ENCODE data around the gene GCSAM.

Gene GCSAM

GRCh38 chr3:112095731-112096130 is 37.3 kb downstream of the GCSAM start:
- peaks cover 27% of the 10 kb centered on the region for H3K4me1 Mint-ChIP-seq
- no peaks in the 10 kb centered on the region for H3K9me3 Mint-ChIP-seq
- H3K4me3 Mint-ChIP-seq: no peak overlapping the region
- no peak overlapping the region for H3K27ac Mint-ChIP-seq
- ATAC-seq (no peak), DNase-seq (no peak)
- no peaks in the 10 kb centered on the region for H3K27me3 Mint-ChIP-seq

GRCh38 chr3:112093180-112093522 is 39.9 kb downstream of the GCSAM start:
- H3K4me1 Mint-ChIP-seq: peaks cover 25% of the 10 kb centered on the region
- H3K27ac Mint-ChIP-seq: peak overlapping the region in 1 of 2 donors; percentile 94
- DNase-seq (no peak), ATAC-seq (no peak)
- H3K27me3 Mint-ChIP-seq: peaks cover 2% of the 10 kb centered on the region
- peak overlapping the region in 1 of 2 donors; percentile 40 for H3K4me3 Mint-ChIP-seq
- no peaks in the 10 kb centered on the region for H3K9me3 Mint-ChIP-seq

GRCh38 chr3:112092496-112093179 is 40.4 kb downstream of the GCSAM start:
- H3K9me3 Mint-ChIP-seq: no peaks in the 10 kb centered on the region
- peaks cover 20% of the 10 kb centered on the region for H3K4me1 Mint-ChIP-seq
- H3K27ac Mint-ChIP-seq: peak overlapping the region in 1 of 2 donors; percentile 94
- H3K4me3 Mint-ChIP-seq: no peak overlapping the region
- DNase-seq (no peak), ATAC-seq (no peak)
- peaks cover 7% of the 10 kb centered on the region for H3K27me3 Mint-ChIP-seq

- ATAC-seq: no peak
- Mint-ChIP-seq H3K4me1 (peaks cover 28% of the 10 kb centered on the region), H3K9me3 (no peaks in the 10 kb centered on the region), H3K27me3 (peaks cover 23% of the 10 kb centered on the region), H3K4me3 (no peak overlapping the region), H3K27ac (no peak overlapping the region)
- DNase-seq: no peak
These were observed 42.0 kb downstream of the GCSAM start for GRCh38 chr3:112090887-112091586.

GRCh38 chr3:112089956-112090886 is 42.8 kb downstream of the GCSAM start:
- ATAC-seq: no peak
- Mint-ChIP-seq H3K9me3 (no peaks in the 10 kb centered on the region), H3K27ac (no peak overlapping the region), H3K4me1 (peaks cover 30% of the 10 kb centered on the region), H3K27me3 (peaks cover 25% of the 10 kb centered on the region), H3K4me3 (no peak overlapping the region)
- DNase-seq: no peak

GRCh38 chr3:112088944-112089343 is 44.1 kb downstream of the GCSAM start:
- Mint-ChIP-seq H3K4me1 (peaks cover 30% of the 10 kb centered on the region), H3K9me3 (no peaks in the 10 kb centered on the region), H3K27me3 (peaks cover 25% of the 10 kb centered on the region), H3K4me3 (no peak overlapping the region), H3K27ac (no peak overlapping the region)
- ATAC-seq (no peak), DNase-seq (no peak)

GRCh38 chr3:112087746-112088145 is 45.3 kb downstream of the GCSAM start:
- DNase-seq (no peak), ATAC-seq (no peak)
- no peak overlapping the region for H3K27ac Mint-ChIP-seq
- H3K27me3 Mint-ChIP-seq: peaks cover 25% of the 10 kb centered on the region
- peaks cover 24% of the 10 kb centered on the region for H3K4me1 Mint-ChIP-seq
- no peaks in the 10 kb centered on the region for H3K9me3 Mint-ChIP-seq
- no peak overlapping the region for H3K4me3 Mint-ChIP-seq

- Mint-ChIP-seq H3K27ac (peak overlapping the region in 1 of 2 donors; percentile 66), H3K4me1 (peaks cover 17% of the 10 kb centered on the region), H3K27me3 (peaks cover 25% of the 10 kb centered on the region), H3K4me3 (peak overlapping the region; percentile 89 to 91), H3K9me3 (no peaks in the 10 kb centered on the region)
- DNase-seq (no peak), ATAC-seq (no peak)
These were observed 46.0 kb downstream of the GCSAM start for GRCh38 chr3:112086875-112087524.

- Mint-ChIP-seq H3K27ac (peak within 1 kb of the TSS; percentile 82 to 92), H3K4me1 (peaks cover 16% of the 10 kb centered on the region), H3K4me3 (peak within 1 kb of the TSS; percentile 89 to 91), H3K9me3 (no peaks in the 10 kb centered on the region), H3K27me3 (peaks cover 25% of the 10 kb centered on the region)
- peak; percentile 91 for ATAC-seq
- peak; percentile 64 to 66 for DNase-seq
These were observed 46.8 kb downstream of the GCSAM start, which contains the start of gene C3orf52 for GRCh38 chr3:112086076-112086854. Gene C3orf52, plus strand, starts transcription at chr3:112086389. Its CDS starts 19 bp downstream, at chr3:112086408.

- peak; percentile 29 for ATAC-seq
- peaks cover 25% of the 10 kb centered on the region for H3K27me3 Mint-ChIP-seq
These were observed 47.3 kb downstream of the GCSAM start for GRCh38 chr3:112085735-112086075.

GRCh38 chr3:112084980-112085705 is 47.9 kb downstream of the GCSAM start:
- Mint-ChIP-seq H3K4me1 (peaks cover 16% of the 10 kb centered on the region), H3K27ac (peak overlapping the region in 1 of 2 donors; percentile 63), H3K4me3 (peak overlapping the region in 1 of 2 donors; percentile 11), H3K27me3 (peaks cover 25% of the 10 kb centered on the region), H3K9me3 (no peaks in the 10 kb centered on the region)
- no peak for ATAC-seq
- DNase-seq: no peak

More at GRCh38 chr3:112085735-112086075, 47.3 kb downstream of the GCSAM start:
- DNase-seq: no peak
- peak overlapping the region in 1 of 2 donors; percentile 92 for H3K27ac Mint-ChIP-seq
- peak overlapping the region; percentile 89 to 91 for H3K4me3 Mint-ChIP-seq
- no peaks in the 10 kb centered on the region for H3K9me3 Mint-ChIP-seq
- H3K4me1 Mint-ChIP-seq: peaks cover 16% of the 10 kb centered on the region

GRCh38 chr3:112083239-112083638 is 49.8 kb downstream of the GCSAM start:
- DNase-seq (no peak), ATAC-seq (no peak)
- Mint-ChIP-seq H3K4me3 (no peak overlapping the region), H3K27ac (no peak overlapping the region), H3K9me3 (no peaks in the 10 kb centered on the region), H3K27me3 (peaks cover 24% of the 10 kb centered on the region), H3K4me1 (peaks cover 16% of the 10 kb centered on the region)

- DNase-seq (no peak), ATAC-seq (no peak)
- no peak overlapping the region for H3K4me3 Mint-ChIP-seq
- H3K27ac Mint-ChIP-seq: no peak overlapping the region
- H3K27me3 Mint-ChIP-seq: no peaks in the 10 kb centered on the region
- no peaks in the 10 kb centered on the region for H3K9me3 Mint-ChIP-seq
- H3K4me1 Mint-ChIP-seq: peaks cover 11% of the 10 kb centered on the region
These were observed 54.6 kb downstream of the GCSAM start for GRCh38 chr3:112078125-112079083.

Measured in stimulated activated naive CD8-positive, alpha-beta T cell treated with anti-CD3 and anti-CD28 coated beads, Interleukin-15, amount 100 ng/mL, for 72 hours (primary cell).